K562 (cell line): ENCODE measurements around the gene SRRT. TPM values are rescaled to one million over a fixed set of nuclear protein-coding genes. Genes with fewer than 3 reads are reported as not detected.

Experiments
- CLOCK ChIP-seq: fragments of 250-450 bp; sonication (Bioruptor Pico); IDR thresholded peaks from 2 replicates; pipeline ENCODE4 v1.4.0; 2020; ENCODE audit warnings: mild to moderate bottlenecking, moderate library complexity, borderline replicate concordance
- ERF ChIP-seq: fragments of 450-650 bp; formaldehyde crosslinking; IDR thresholded peaks from 2 replicates; pipeline ENCODE4 v1.4.0; 2020; ENCODE audit warnings: mild to moderate bottlenecking, mixed read lengths
- HNRNPH1 ChIP-seq: fragments of 200-400 bp; formaldehyde crosslinking; optimal IDR thresholded peaks from 2 replicates; pipeline ENCODE3; 2017; ENCODE audit warnings: low read depth, mild to moderate bottlenecking, low read length, moderate library complexity
- ID3 ChIP-seq, 2 experiments: fragments of 250-450 bp in 1 of 2; fragments of 450-650 bp in 1 of 2; sonication (Bioruptor Pico) in 1 of 2; IDR thresholded peaks; 2 replicates each; pipeline versions ENCODE4 v1.6.1 to v1.8.0; 2016 to 2021; ENCODE audit warnings: mild to moderate bottlenecking in 2 of 2, moderate library complexity in 2 of 2, missing compliant biosample characterization in 1 of 2, missing genetic modification characterization in 1 of 2
- ILF3 ChIP-seq: fragments of 450-650 bp; IDR thresholded peaks from 2 replicates; pipeline ENCODE4 v1.6.1; 2018; ENCODE audit warnings: antibody characterized with exemption, mild to moderate bottlenecking, moderate library complexity, borderline replicate concordance
- MAFF ChIP-seq: IDR thresholded peaks from 2 replicates; pipeline ENCODE4 v1.6.1; 2012; ENCODE audit warnings: low read length, improper control_type of control experiment
- MTA2 ChIP-seq: fragments of 450-650 bp; IDR thresholded peaks from 2 replicates; pipeline ENCODE4 v1.6.1; 2016; ENCODE audit warnings: low read depth
- PHF8 ChIP-seq: fragments of 200-600 bp; sonication (generic); IDR thresholded peaks from 2 replicates; pipeline ENCODE4 v1.6.1; 2012; ENCODE audit warnings: mixed run types, mild to moderate bottlenecking, inconsistent platforms, low read length, moderate library complexity, borderline replicate concordance
- PTRF ChIP-seq: fragments of 450-650 bp; IDR thresholded peaks from 2 replicates; pipeline ENCODE4 v1.6.1; 2016; ENCODE audit warnings: mild to moderate bottlenecking, missing genetic modification characterization, missing compliant biosample characterization
- RBM14 ChIP-seq: fragments of 200-400 bp; formaldehyde crosslinking; IDR thresholded peaks from 2 replicates; pipeline ENCODE4 v1.6.1; 2018; ENCODE audit warnings: low read depth, mild to moderate bottlenecking, low read length, moderate library complexity, borderline replicate concordance; ENCODE audit not compliant: insufficient read depth
- RUNX1 ChIP-seq: sonication (generic); IDR thresholded peaks from 2 replicates; pipeline ENCODE4 v1.6.1; 2016; ENCODE audit warnings: antibody characterized with exemption, low read depth
- SAFB ChIP-seq: fragments of 200-400 bp; formaldehyde crosslinking; IDR thresholded peaks from 2 replicates; pipeline ENCODE4 v1.6.1; 2017; ENCODE audit warnings: low read depth, low read length, borderline replicate concordance
- SFPQ ChIP-seq: fragments of 200-400 bp; formaldehyde crosslinking; IDR thresholded peaks from 2 replicates; pipeline ENCODE4 v1.6.1; 2017; ENCODE audit warnings: mild to moderate bottlenecking, low read depth, low read length, moderate library complexity
- SNIP1 ChIP-seq: fragments of 450-650 bp; IDR thresholded peaks from 2 replicates; pipeline ENCODE4 v1.7.1; 2017; ENCODE audit warnings: low read depth, mild to moderate bottlenecking
- STAT5A ChIP-seq: IDR thresholded peaks from 2 replicates; pipeline ENCODE4 v1.6.1; 2012; ENCODE audit warnings: low read length, inconsistent platforms, borderline replicate concordance
- ZFP91 ChIP-seq: sonication (generic); formaldehyde crosslinking; IDR thresholded peaks from 2 replicates; pipeline ENCODE4 v1.8.0; 2022; ENCODE audit warnings: mild to moderate bottlenecking, missing genetic modification reagents
- ZNF12 ChIP-seq: sonication (generic); formaldehyde crosslinking; IDR thresholded peaks from 2 replicates; pipeline ENCODE4 v1.4.0; 2020; ENCODE audit warnings: mild to moderate bottlenecking, missing genetic modification reagents
- ZNF121 ChIP-seq: sonication (generic); formaldehyde crosslinking; conservative IDR thresholded peaks from 2 replicates; pipeline ENCODE4 v1.8.0; 2022; ENCODE audit warnings: missing genetic modification reagents
- ZNF263 ChIP-seq: sonication (generic); formaldehyde crosslinking; IDR thresholded peaks from 2 replicates; pipeline ENCODE4 v1.8.0; 2022; ENCODE audit warnings: mild to moderate bottlenecking, missing genetic modification reagents, borderline replicate concordance
- ZNF707 ChIP-seq: fragments of 250-450 bp; sonication (Bioruptor Pico); conservative IDR thresholded peaks from 2 replicates; pipeline ENCODE4 v1.8.0; 2022; ENCODE audit warnings: inconsistent platforms, mild to moderate bottlenecking, moderate library complexity
- polyA plus RNA-seq, 8 experiments: library from polyadenylated mRNA; depleted of rRNA in 4 of 8; stranded (reverse) in 5 of 8; unstranded in 3 of 8; fragments of >200 nt; fragmentation: Nextera tagmentation in 2 of 8; fragmentation: Illumina TruSeq in 1 of 8; extraction: Ambion mirVana in 2 of 8; extraction: Trizol in 1 of 8; gene quantifications; 2 replicates each; pipeline versions ENCODE4 v1.2.1 to v1.2.3, GENCODE V29; 2011 to 2014; ENCODE audit warnings: inconsistent platforms in 1 of 8, missing spikeins in 1 of 8
- total RNA-seq, 7 experiments: library from RNA; depleted of rRNA in 6 of 7; stranded (reverse); fragments of >200 nt in 6 of 7; fragmentation: Illumina TruSeq in 2 of 7; extraction: Trizol in 2 of 7; gene quantifications; 2 replicates each; pipeline versions ENCODE4 v1.2.1 to v1.2.3, GENCODE V29; 2011 to 2021; ENCODE audit warnings: low replicate concordance in 1 of 7

The SRRT gene
- total and polyA plus RNA-seq, 9 of the 15 experiments (the other 6 are each of a cell fraction or from before 2014, with no cell fraction given) = 10.3 to 263 (median 84.4) TPM

GRCh38 chr7:100895956-100896731 lies 21.2 kb downstream of the SRRT start (continued):
- TF ChIP-seq ZNF12 (CRISPR knock-in tag) (no peak), ERF (CRISPR knock-in tag) (no peak), SAFB (peak; percentile 87), MAFF (no peak), ILF3 (no peak), ZNF263 (CRISPR knock-in tag) (peak; percentile 27; the same call in 1 of the 2 replicates), SNIP1 (no peak), ID3 (CRISPR knock-in tag; IDR thresholded peaks at IDR 0.05) (no peak), ID3 (tag; IDR thresholded peaks at IDR 0.05) (0 out of 2 replicates have a peak, but pooled peaks have one; percentile 14), PTRF (tag) (no peak), MTA2 (no peak), SFPQ (no peak), ZFP91 (CRISPR knock-in tag) (no peak), RUNX1 (no peak), ZNF121 (CRISPR knock-in tag) (no peak; the same call in 1 of the 2 replicates), STAT5A (no peak), RBM14 (no peak), CLOCK (CRISPR knock-in tag) (no peak), PHF8 (no peak), HNRNPH1 (no peak), ZNF707 (CRISPR knock-in tag) (no peak)
